GM19463 (cell line): Measurements from ENCODE around the gene ATP1B1.

Source experiments
- ATAC-seq: cut with Tn5 transposase; IDR thresholded peaks from one replicate; pipeline ENCODE4 v1.9.1; 2021; ENCODE audit warnings: mild to moderate bottlenecking, moderate library complexity; ENCODE audit not compliant: unreplicated experiment

ATP1B1 gene

DNA sequence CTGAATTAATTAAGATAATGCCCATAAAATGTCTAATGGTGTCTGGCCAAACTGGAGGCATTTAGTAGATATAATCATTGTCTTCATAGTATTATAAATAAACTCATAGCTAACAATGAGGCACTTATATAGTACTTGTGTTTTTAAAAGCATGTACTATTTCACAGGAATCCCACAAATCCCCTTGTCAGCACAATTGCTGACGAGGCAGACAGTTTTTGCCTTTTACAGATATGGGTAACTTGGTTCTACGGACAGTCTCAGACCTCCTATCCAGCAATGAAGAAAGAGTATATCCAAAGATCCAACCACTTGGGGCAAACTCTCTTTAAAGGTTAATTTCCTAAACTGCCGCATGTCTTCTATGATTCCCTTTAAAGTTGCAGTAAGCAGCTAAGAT lies 73.7 kb downstream of the ATP1B1 start:
- no peak for ATAC-seq
